H1 (cell line): ENCODE results near the gene ENO2. TPM values are rescaled to one million over a fixed set of nuclear protein-coding genes. Genes with fewer than 3 reads are reported as not detected.

ENCODE experiments used
- CBX5 ChIP-seq: fragments of 300-800, 300-1000 bp; sonication (generic); IDR thresholded peaks from 2 replicates; pipeline ENCODE4 v1.7.1; 2016; ENCODE audit warnings: antibody characterized with exemption, low read length, low read depth
- polyA plus RNA-seq, 7 experiments: library from polyadenylated mRNA; depleted of rRNA in 3 of 7; stranded (reverse) in 5 of 7; unstranded in 2 of 7; fragments of >200 nt in 5 of 7; fragments of 200-250 nt in 2 of 7; gene quantifications; 1 replicate in 5 of 7; 2 replicates in 1 of 7; 4 replicates in 1 of 7; pipeline versions ENCODE4 v1.2.1 to v1.2.3, GENCODE V29; 2011 to 2013; ENCODE audit warnings: missing spikeins in 2 of 7, mixed read lengths in 2 of 7
- total RNA-seq: library from RNA; stranded (reverse); fragmentation: NEBNext Ultra II Directional; extraction: Animal tissue kit (Norgen Biotek cat#: 25700); gene quantifications from 2 replicates; pipeline ENCODE4 v1.2.1, GENCODE V29; 2021
- TF ChIP-seq, protein P1 (sequence below): IDR thresholded peaks from 2 replicates; pipeline ENCODE4 v1.6.1; 2012; ENCODE audit warnings: inconsistent platforms
- TF ChIP-seq, protein P2 (sequence below): IDR thresholded peaks from 2 replicates; pipeline ENCODE4 v1.6.1; 2012; ENCODE audit warnings: inconsistent platforms

Gene ENO2
- total and polyA plus RNA-seq, 2 of the 8 experiments (the other 6 are each of a cell fraction or from before 2014, with no cell fraction given), result 92.4 to 102 TPM

DNA sequence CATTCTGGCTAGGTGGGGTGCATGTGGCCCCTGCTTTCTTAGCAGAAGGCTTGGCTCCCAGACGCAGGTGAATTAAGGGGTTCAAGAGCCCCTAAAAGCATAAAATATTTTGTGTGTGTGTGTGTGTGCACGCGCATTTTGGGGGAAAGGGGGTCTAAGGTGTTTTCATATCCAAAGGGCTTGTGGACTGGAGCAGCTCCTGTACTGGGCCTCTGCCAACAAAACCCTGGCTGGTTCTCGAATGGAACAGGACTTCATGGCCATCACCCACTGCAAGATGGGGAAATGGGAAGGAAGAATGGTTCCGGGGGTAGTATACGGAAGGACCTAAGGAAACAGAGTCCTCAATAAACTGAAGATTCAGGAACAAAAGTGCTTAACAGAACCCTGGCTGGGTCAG lies 9.5 kb downstream of the ENO2 start (continued):
- TF ChIP-seq, protein P1, sequence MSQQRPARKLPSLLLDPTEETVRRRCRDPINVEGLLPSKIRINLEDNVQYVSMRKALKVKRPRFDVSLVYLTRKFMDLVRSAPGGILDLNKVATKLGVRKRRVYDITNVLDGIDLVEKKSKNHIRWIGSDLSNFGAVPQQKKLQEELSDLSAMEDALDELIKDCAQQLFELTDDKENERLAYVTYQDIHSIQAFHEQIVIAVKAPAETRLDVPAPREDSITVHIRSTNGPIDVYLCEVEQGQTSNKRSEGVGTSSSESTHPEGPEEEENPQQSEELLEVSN, result no peak
- no peak for TF ChIP-seq CBX5
- TF ChIP-seq, protein P2, sequence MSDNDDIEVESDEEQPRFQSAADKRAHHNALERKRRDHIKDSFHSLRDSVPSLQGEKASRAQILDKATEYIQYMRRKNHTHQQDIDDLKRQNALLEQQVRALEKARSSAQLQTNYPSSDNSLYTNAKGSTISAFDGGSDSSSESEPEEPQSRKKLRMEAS, result no peak
